AG09319 (cell line): ENCODE data around the gene MBLAC1.
"Not testable (repeated sequence)": the region's sequence is repeated elsewhere in the genome, so short reads cannot be mapped to it uniquely, and the experiment has no call there.

ENCODE experiments used
- DNase-seq: peaks from one replicate; pipeline ENCODE4 v3.0.0-alpha.2; 2010; ENCODE audit warnings: low read depth; ENCODE audit errors: extremely low read depth
- CTCF ChIP-seq: IDR thresholded peaks from 2 replicates; pipeline ENCODE4 v1.5.1; 2011; ENCODE audit warnings: low read depth, mild to moderate bottlenecking, inconsistent platforms, low read length, moderate library complexity

MBLAC1 gene

GRCh38 chr7:100126239-100126930 lies 382 bp upstream of the MBLAC1 start:
- DNase-seq: no peak
- TF ChIP-seq CTCF: no peak

GRCh38 chr7:100127866-100128636 lies 1.3 kb downstream of the MBLAC1 start:
- no peak for DNase-seq
- TF ChIP-seq CTCF: no peak; the same call in 1 of the 2 replicates

GRCh38 chr7:100128637-100128963 lies 1.8 kb downstream of the MBLAC1 start:
- no peak for TF ChIP-seq CTCF
- DNase-seq: no peak

GRCh38 chr7:100130220-100130607 lies 3.4 kb downstream of the MBLAC1 start:
- not testable (repeated sequence) for DNase-seq

- DNase-seq: no peak
- peak; percentile 75 for TF ChIP-seq CTCF
Measured at GRCh38 chr7:100130608-100131453, 4.1 kb downstream of the MBLAC1 start.

- no peak for DNase-seq
- no peak for TF ChIP-seq CTCF
Measured at GRCh38 chr7:100132126-100132525, 5.4 kb downstream of the MBLAC1 start.

- peak; percentile 19 for DNase-seq
- peak; percentile 91 for TF ChIP-seq CTCF
Measured at GRCh38 chr7:100132697-100133151, 6.0 kb downstream of the MBLAC1 start.
